AML-193 (cell line): ENCODE data around the gene SLC38A1.
A peak's percentile ranks its signal among the peaks of the same experiment; 100 is the strongest.
"Not testable (repeated sequence)": the region's sequence is repeated elsewhere in the genome, so short reads cannot be mapped to it uniquely, and the experiment has no call there.

Experiments used
- DNase-seq, 2 experiments: peaks; one replicate each; lab custom pipeline; 2025; lab: John Stamatoyannopoulos, UW

Gene SLC38A1

GRCh38 chr12:46206471-46206870, 62.4 kb downstream of the SLC38A1 start:
- no peak for DNase-seq

GRCh38 chr12:46205294-46205693, 63.5 kb downstream of the SLC38A1 start:
- DNase-seq, result no peak

GRCh38 chr12:46201284-46201789, 67.5 kb downstream of the SLC38A1 start:
- no peak for DNase-seq

GRCh38 chr12:46200551-46200950, 68.3 kb downstream of the SLC38A1 start:
- no peak for DNase-seq

- DNase-seq, result no peak
Observed at GRCh38 chr12:46198913-46199312, 69.9 kb downstream of the SLC38A1 start.

GRCh38 chr12:46197883-46198282, 71.0 kb downstream of the SLC38A1 start:
- DNase-seq, result no peak

- not testable (repeated sequence) for DNase-seq
Observed at GRCh38 chr12:46190533-46190932, 78.3 kb downstream of the SLC38A1 start.

GRCh38 chr12:46188170-46188569, 80.7 kb downstream of the SLC38A1 start:
- no peak for DNase-seq

GRCh38 chr12:46187023-46187422, 81.8 kb downstream of the SLC38A1 start:
- no peak for DNase-seq

- DNase-seq, result no peak
Observed at GRCh38 chr12:46186088-46186487, 82.8 kb downstream of the SLC38A1 start.

GRCh38 chr12:46185686-46186085, 83.2 kb downstream of the SLC38A1 start:
- DNase-seq, result no peak

- no peak for DNase-seq
Observed at GRCh38 chr12:46184798-46185595, 83.8 kb downstream of the SLC38A1 start.

- DNase-seq, result no peak
Observed at GRCh38 chr12:46183112-46183511, 85.7 kb downstream of the SLC38A1 start.

- DNase-seq, result no peak
Observed at GRCh38 chr12:46181465-46181864, 87.4 kb downstream of the SLC38A1 start.

GRCh38 chr12:46179693-46180452, 89.0 kb downstream of the SLC38A1 start:
- DNase-seq, result no peak

GRCh38 chr12:46177837-46178608, 90.8 kb downstream of the SLC38A1 start:
- no peak for DNase-seq

GRCh38 chr12:46177025-46177424, 91.8 kb downstream of the SLC38A1 start:
- DNase-seq, result peak; percentile 38 to 52

GRCh38 chr12:46174919-46175318, 93.9 kb downstream of the SLC38A1 start:
- no peak for DNase-seq

GRCh38 chr12:46174061-46174662, 94.7 kb downstream of the SLC38A1 start:
- no peak for DNase-seq

- no peak for DNase-seq
Observed at GRCh38 chr12:46168426-46168825, 100.4 kb downstream of the SLC38A1 start.

- DNase-seq, result no peak
Observed at GRCh38 chr12:46167412-46167811, 101.4 kb downstream of the SLC38A1 start.

- no peak for DNase-seq
Observed at GRCh38 chr12:46165191-46165590, 103.7 kb downstream of the SLC38A1 start.
